HG02840 (cell line): Measurements from ENCODE around the gene TRIM13.

Experiments used
- ATAC-seq: cut with Tn5 transposase; IDR thresholded peaks from one replicate; pipeline ENCODE4 v1.9.1; 2021; ENCODE audit warnings: mild to moderate bottlenecking, moderate library complexity, moderate number of reproducible peaks; ENCODE audit not compliant: unreplicated experiment, low FRiP score

The TRIM13 gene

DNA sequence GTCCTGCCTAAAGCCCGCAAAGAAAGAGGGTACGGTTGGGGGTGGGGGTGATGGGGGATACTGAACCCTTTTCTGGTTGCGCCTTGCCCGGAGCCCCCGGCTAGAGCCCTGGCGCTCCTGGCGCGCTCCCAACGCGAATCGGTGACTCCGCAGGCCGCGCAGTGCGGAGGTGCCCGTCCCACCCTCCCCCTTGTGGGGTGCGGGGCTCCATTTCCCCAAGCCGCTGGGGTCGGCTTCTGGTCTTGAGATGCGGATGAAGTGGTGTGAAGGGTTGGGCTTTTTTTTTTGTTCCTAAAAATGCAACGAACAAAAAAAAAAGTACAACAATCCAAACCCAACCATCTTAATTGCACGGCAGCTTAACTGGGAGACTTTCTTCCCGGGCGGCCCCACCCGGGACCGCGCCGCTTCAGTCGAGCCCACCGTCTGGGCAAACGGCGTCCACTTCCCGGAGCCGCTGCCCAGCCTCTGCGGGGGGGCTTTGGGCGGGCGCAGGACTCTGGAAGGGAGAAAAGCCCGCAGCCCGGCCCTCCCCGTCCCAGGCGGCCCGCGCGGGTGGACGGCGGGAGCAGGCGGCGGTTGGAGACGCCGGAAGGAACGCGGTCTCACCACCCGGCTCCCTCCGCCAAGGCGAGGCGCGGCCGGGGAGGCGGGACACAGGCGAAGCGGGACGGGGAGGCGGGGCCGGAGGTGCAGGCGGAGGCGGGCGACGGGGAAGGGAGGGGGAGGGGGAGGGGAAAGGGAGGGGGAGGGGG, 504 bp upstream of the TRIM13 start:
- ATAC-seq, result peak; percentile 40

- no peak for ATAC-seq
Observed at GRCh38 chr13:49997955-49998354, 1.1 kb downstream of the TRIM13 start.

GRCh38 chr13:49998714-49999624, 2.1 kb downstream of the TRIM13 start:
- no peak for ATAC-seq

- no peak for ATAC-seq
Observed at GRCh38 chr13:50001287-50001686, 4.4 kb downstream of the TRIM13 start.

DNA sequence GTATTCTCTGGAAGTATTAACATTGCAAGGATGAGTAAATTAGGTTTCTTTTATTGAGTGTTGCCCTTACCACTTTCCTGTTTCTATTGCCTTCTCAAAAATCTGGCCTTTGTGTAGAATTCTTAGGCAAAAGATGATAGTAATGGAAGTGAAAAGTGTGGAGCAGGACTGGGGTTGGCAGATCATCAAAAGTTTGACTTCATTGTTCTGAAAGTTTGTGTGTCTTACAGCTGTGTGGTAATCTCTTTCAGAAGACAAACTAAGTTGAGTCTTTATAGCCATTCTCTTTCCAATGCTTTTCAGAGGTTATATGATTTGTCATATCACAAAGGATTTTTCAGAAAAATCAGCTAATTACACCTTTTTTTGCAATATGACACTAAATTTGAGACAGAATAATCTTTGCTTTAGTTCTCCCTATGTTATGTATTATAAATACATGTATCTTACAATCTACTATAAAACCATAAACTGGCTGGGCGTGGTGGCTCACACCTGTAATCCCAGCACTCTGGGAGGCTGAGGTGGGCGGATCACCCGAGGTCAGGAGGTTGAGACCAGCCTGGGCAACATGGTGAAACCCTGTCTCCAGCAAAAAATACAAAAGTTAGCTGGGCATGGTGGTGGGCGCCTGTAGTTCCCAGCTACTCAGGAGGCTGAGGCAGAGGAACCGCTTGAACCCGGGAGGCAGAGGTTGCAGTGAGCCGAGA, 9.7 kb downstream of the TRIM13 start:
- ATAC-seq, result no peak

DNA sequence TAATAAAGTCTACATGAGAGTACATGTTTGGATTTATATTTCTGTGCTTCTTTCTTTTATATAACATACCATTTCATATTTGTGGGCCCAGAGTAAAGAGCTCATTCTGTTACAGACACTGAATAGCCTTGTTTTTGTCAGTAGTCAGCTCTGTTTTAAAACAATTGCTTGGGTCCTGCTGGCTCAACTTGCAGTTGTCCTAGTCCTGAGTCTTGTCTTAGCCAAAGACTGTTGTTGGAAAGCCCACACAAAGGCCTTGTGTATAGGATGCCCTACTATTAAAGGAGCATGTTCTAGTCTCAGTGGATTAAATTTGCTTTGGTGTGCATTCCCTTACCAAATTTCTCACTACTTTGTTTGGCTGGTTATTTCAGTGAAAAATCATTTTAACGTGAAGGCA, 14.6 kb downstream of the TRIM13 start:
- no peak for ATAC-seq

GRCh38 chr13:50012396-50013169, 15.7 kb downstream of the TRIM13 start:
- ATAC-seq, result no peak

GRCh38 chr13:50014386-50014785, 17.5 kb downstream of the TRIM13 start:
- ATAC-seq, result no peak

DNA sequence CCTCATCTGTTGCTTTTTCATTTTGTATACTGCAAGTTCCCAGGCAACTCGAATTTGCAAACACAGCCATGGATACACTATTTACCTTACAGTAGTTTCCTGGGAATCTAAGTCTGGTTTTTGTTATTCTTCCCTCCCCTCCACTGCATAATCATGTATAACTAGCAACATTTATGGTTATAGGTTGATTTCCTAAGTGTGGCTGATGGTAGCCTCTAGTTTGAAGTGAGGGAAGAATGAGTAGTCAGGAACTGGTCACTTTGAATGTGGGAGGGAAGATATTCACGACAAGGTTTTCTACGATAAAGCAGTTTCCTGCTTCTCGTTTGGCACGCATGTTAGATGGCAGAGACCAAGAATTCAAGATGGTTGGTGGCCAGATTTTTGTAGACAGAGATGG, 18.4 kb downstream of the TRIM13 start, which contains the start of gene KCNRG:
KCNRG (plus strand) TSS at position 187 of the 400 bp plus-strand sequence; CDS start at position 237, 50 bp downstream.
- ATAC-seq, result no peak

DNA sequence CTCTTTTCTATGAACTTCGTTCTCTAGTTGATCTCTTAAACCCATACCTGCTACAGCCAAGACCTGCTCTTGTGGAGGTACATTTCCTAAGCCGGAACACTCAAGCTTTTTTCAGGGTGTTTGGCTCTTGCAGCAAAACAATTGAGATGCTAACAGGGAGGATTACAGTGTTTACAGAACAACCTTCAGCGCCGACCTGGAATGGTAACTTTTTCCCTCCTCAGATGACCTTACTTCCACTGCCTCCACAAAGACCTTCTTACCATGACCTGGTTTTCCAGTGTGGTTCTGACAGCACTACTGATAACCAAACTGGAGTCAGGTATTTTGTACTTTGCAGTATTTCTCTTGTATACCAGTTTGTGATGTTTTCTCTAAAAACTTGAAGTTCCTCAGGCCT, 18.9 kb downstream of the TRIM13 start:
- no peak for ATAC-seq

GRCh38 chr13:50016444-50016843, 19.6 kb downstream of the TRIM13 start:
- no peak for ATAC-seq

DNA sequence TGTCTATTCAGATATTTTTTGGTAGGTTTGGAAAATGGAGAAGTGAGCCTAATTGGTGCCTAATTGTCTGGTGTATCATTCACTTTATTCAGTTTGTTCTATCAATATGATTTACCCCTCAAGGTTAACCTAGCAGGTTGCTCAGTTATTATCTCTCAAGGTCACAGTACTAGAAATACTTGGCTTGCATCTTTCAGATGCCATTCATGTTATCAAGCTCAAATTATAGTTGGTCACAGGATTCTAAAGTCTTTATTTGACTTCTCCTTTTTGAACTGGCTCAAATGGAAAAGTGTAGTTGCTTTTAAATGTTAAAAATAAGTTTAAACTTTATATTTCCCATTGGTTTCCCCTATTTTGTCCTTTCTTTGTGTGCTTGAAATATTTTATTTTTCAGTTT, 21.0 kb downstream of the TRIM13 start:
- ATAC-seq, result no peak

GRCh38 chr13:50025436-50025835, 28.6 kb downstream of the TRIM13 start:
- no peak for ATAC-seq

- peak; percentile 96 for ATAC-seq
Observed at GRCh38 chr13:50026788-50027473, 30.1 kb downstream of the TRIM13 start.

- no peak for ATAC-seq
Observed at GRCh38 chr13:50030315-50030714, 33.5 kb downstream of the TRIM13 start.

DNA sequence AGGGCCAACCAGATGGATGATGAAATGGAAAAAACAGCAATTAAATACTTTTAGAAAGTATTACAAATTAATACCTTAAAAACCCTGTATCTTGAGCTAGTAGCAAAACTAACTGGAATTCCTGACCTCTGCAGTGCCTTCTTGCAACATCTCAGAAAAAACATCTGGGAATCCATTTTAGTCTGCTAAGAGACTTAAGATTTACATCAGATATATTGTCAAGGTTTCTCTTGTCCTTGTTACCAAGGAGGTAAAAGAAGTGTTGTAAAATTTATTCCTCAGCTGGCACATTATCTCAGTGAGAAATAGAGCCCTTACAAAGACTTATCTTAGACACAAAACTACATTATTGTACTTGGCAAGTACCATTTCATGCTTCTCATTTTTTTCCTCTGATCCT, 36.9 kb downstream of the TRIM13 start:
- ATAC-seq, result no peak

GRCh38 chr13:50037788-50038187, 40.9 kb downstream of the TRIM13 start:
- no peak for ATAC-seq

DNA sequence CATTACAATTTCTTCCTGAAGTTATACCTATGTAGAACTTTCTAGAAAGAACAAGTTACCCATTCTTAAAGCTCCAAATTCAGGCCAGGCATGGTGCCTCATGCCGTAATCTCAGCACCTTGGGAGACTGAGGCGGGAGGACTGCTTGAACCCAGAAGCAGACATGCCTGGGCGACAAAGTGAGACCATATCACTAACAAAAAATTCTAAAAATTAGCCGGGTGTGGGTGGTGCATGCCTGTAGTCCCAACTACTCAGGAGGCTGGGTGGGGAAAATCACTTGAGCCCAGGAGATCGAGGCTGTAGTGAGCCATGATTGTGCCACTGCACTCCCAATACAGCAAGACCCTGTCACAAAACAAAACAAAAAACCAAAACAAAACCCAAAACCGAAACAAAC, 41.4 kb downstream of the TRIM13 start:
- ATAC-seq, result no peak

GRCh38 chr13:50052478-50052877, 55.6 kb downstream of the TRIM13 start:
- ATAC-seq, result no peak

DNA sequence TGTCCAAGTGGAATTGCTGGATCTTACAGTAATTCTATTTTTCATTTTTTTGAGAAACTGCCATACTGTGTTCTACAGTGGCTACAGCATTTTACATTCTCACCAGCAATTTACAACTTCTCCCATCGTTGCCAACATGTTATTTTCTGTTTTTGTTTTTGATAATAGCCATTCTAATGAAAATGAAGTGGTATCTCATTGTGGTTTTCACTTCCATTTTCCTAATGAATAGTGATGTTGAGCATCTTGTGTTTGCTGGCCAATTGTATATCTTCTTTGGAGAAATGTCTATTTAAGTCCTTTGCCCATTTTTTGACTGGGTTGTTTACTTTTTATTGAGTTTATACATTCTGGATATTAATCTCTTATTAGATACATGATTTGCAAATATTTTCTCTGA, 57.0 kb downstream of the TRIM13 start:
- no peak for ATAC-seq
